ENCODE results near the gene TMEM132C.

TMEM132C gene

GRCh38 chr12:128621304-128621703, 354.3 kb downstream of the TMEM132C start (continued):
- TF ChIP-seq ZNF169 (tag by site-specific recombination; IDR thresholded peaks at IDR 0.05) (no peak), ZNF350 (tag by site-specific recombination; IDR thresholded peaks at IDR 0.05) (no peak), ZNF18 (tag by site-specific recombination; IDR thresholded peaks at IDR 0.05) (no peak)

- Histone ChIP-seq H3K4me1 (ENCODE audit: control insufficient read depth, insufficient read depth, low read length) (no peaks in the 10 kb centered on the region), H3K27ac (ENCODE audit: extremely low read depth, low read depth, low read length) (no peak overlapping the region), H3K36me3 (ENCODE audit: control insufficient read depth in 2 of 2, insufficient read depth in 1 of 2, low read length in 2 of 2) (no peaks in the 10 kb centered on the region), H3K9me3 (ENCODE audit: control insufficient read depth, insufficient read depth, low read depth, low read length) (no peaks in the 10 kb centered on the region), H3K4me3 (ENCODE audit: low read depth, low read length) (no peak overlapping the region)
- ChIA-PET CTCF (no interaction called here), POLR2A (no interaction called here)
- TF ChIP-seq ZSCAN23 (tag by site-specific recombination; IDR thresholded peaks at IDR 0.05), result no peak
- no peak for TF ChIP-seq ZNF202 (tag by site-specific recombination; IDR thresholded peaks at IDR 0.05; ENCODE audit: borderline replicate concordance)
- no peak for TF ChIP-seq ZNF391 (tag by site-specific recombination; IDR thresholded peaks at IDR 0.05; ENCODE audit: borderline replicate concordance, low read depth)
- no peak for TF ChIP-seq ZNF26 (tag by site-specific recombination; IDR thresholded peaks at IDR 0.05)
- no peak for TF ChIP-seq IKZF3 (tag by site-specific recombination; IDR thresholded peaks at IDR 0.05)
- no peak for TF ChIP-seq ZNF76 (tag by site-specific recombination; IDR thresholded peaks at IDR 0.05; ENCODE audit: borderline replicate concordance, low read depth)
- no peak for TF ChIP-seq ZFP37 (tag by site-specific recombination; IDR thresholded peaks at IDR 0.05)
- TF ChIP-seq WT1 (tag by site-specific recombination; IDR thresholded peaks at IDR 0.05), result no peak
- no peak for TF ChIP-seq ZNF768 (tag by site-specific recombination; IDR thresholded peaks at IDR 0.05)
- no peak for TF ChIP-seq ZNF585B (tag by site-specific recombination; IDR thresholded peaks at IDR 0.05)
- TF ChIP-seq ZNF514 (tag by site-specific recombination; IDR thresholded peaks at IDR 0.05), result no peak
- TF ChIP-seq ZSCAN4 (tag by site-specific recombination; IDR thresholded peaks at IDR 0.05), result no peak
- TF ChIP-seq GLIS1 (tag by site-specific recombination; IDR thresholded peaks at IDR 0.05), result no peak
- TF ChIP-seq ZNF280D (tag by site-specific recombination; IDR thresholded peaks at IDR 0.05), result no peak
- TF ChIP-seq ZNF449 (tag by site-specific recombination; IDR thresholded peaks at IDR 0.05), result no peak
Observed at GRCh38 chr12:128623748-128624147, 356.8 kb downstream of the TMEM132C start.

Data from HEK293 (cell line).